ENCODE measurements around the gene RCN1.
"Not testable (repeated sequence)": the region's sequence is repeated elsewhere in the genome, so short reads cannot be mapped to it uniquely, and the experiment has no call there.

RCN1 gene

DNA sequence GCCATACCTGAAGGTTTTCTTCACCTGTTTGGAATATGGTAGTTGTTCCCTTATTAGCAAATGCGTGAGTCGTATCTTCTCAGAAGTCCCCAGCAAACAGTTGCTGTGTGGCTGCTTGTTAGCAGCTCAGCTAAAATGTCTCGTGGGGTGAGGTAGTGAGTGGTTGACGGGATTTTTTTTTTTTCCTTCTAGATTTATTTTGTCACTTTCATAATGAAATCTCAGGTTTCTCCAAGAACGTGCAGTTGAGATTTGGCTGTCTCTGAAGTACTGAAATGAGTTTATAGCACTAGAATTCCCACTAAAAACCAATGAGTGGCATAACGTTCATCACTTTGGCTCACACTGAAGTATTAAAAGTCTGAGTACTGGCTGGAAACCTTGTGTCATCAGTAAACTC is 16.8 kb downstream of the RCN1 start:
- no peak for DNase-seq (ENCODE audit: low read depth in 1 of 2, low spot score in 1 of 2)
- TF ChIP-seq JUND (IDR thresholded peaks at IDR 0.05; ENCODE audit: low read depth), result no peak
- in situ Hi-C loops (cut with HindIII; ENCODE audit: low pct_unique_long_range_greater_than_20kb, low sequenced_read_pairs), result no loop called here

DNA sequence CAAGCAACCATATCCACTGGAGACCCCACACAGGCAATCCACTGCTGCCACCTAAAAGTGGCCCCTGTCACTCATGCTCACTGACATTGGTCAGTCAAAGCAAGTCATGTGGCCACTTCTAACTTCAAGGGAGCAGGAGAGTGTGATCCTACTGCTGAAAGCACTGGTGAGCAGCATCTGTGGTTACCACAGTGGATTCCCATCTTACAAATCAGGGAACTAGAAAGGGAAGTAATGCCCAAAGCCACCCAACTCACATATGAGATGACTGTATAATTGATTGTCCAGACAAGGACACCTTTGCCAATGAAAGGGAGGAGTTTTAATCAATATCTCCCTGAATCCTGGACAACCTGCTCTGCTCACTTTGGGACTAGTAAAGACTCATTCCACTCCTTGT is 17.7 kb downstream of the RCN1 start:
- no peak for DNase-seq (ENCODE audit: low read depth in 1 of 2, low spot score in 1 of 2)
- in situ Hi-C loops (cut with HindIII; ENCODE audit: low pct_unique_long_range_greater_than_20kb, low sequenced_read_pairs), result no loop called here
- TF ChIP-seq JUND (IDR thresholded peaks at IDR 0.05; ENCODE audit: low read depth), result no peak

DNA sequence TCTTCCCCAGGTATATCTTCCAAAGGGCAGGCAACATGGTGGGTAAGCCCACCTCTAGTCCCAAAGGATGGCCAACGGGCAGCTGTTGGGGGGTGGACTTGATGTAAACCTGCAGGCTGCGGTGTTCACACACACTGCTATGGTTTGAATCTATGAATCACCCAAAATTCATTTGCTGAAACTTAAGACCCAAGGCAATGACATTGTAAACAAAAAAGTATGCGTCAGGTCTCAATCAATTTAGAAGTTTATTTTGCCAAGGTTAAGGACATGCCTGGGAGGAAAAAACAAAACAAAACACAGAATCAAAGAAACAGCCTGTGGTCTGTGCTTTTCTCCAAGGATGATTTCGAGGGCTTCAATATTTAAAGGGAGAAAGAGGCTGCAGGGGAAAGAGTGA is 18.3 kb downstream of the RCN1 start:
- in situ Hi-C loops (cut with HindIII; ENCODE audit: low pct_unique_long_range_greater_than_20kb, low sequenced_read_pairs), result no loop called here
- DNase-seq (ENCODE audit: low read depth in 1 of 2, low spot score in 1 of 2), result no peak
- no peak for TF ChIP-seq JUND (IDR thresholded peaks at IDR 0.05; ENCODE audit: low read depth)

DNA sequence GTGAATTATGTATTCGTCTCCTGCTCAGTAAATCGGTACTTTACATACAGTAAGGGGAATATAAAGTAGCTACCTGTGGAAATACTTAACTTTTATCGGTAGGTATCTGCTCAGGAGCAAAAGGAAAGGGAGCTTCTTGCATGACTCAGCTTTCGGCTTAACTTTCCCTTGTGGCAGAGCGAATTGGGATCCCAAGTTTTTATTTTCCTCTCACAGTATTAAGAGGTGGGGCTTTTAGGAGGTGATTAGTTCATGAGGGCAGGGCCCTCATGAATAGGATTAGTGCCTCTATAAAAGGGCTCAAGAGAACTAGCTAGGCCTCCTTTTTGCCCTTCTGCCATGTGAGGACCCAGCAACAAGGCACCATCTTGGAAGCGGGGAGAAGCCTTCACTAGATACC is 18.7 kb downstream of the RCN1 start:
- TF ChIP-seq JUND (IDR thresholded peaks at IDR 0.05; ENCODE audit: low read depth), result no peak
- no peak for DNase-seq (ENCODE audit: low read depth in 1 of 2, low spot score in 1 of 2)
- in situ Hi-C loops (cut with HindIII; ENCODE audit: low pct_unique_long_range_greater_than_20kb, low sequenced_read_pairs), result no loop called here

DNA sequence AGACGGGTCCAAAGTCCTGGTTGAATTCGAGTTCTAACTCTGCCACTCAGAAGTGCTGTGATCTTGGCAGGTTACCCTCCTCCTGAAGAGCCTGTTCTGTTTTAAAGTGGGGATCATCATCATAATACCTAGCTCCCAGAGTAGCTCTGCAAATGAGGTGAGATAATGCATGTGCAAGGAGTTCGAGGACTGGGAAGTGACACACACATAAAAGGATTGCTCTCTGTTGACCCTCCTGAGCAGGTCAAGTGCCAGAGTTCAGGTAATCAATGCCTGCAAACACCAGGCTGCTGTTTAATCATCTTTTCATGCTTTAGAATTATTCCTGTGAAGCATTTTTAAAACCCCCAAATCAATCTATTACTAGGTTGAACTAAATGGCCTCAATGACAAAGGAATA is 19.9 kb downstream of the RCN1 start:
- TF ChIP-seq JUND (IDR thresholded peaks at IDR 0.05; ENCODE audit: low read depth), result no peak
- in situ Hi-C loops (cut with HindIII; ENCODE audit: low pct_unique_long_range_greater_than_20kb, low sequenced_read_pairs), result no loop called here
- DNase-seq (ENCODE audit: low read depth in 1 of 2, low spot score in 1 of 2), result no peak

DNA sequence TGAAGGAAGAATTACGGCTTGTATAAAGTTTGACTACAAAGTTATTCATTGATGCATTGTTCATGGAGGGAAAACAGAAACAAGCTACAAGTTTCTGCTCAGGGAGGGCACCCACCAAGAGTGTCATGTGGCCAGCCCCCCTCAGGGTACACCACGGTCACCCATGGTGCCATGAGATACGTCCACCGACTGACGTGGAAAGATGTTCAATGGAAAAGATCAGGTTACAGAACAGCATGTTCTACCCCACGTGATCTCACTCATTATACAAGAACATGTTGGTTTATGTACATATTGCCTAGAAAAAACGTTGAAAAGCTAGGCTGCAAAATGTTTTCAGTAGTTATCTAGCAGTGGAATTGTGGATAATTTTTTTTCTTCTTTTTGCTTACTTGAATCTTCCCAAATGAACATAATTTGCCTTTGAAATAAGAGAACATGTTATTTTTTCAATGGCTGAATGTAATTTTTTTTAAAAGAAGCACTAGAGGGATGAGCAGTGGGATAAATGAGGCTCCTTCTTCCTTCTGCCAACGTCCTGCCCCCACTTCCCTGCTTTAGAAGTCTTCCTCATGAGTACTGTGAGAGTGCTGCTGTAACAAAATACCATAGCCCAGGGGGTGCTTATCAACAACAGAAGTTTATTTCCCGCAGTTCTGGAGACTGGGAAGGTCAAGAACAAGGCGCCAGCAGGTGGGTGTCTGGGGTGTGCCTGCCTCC is 22.5 kb downstream of the RCN1 start:
- in situ Hi-C loops (cut with HindIII; ENCODE audit: low pct_unique_long_range_greater_than_20kb, low sequenced_read_pairs), result no loop called here
- TF ChIP-seq JUND (IDR thresholded peaks at IDR 0.05; ENCODE audit: low read depth), result no peak
- DNase-seq (ENCODE audit: low read depth in 1 of 2, low spot score in 1 of 2), result peak in 1 of 2 experiments; percentile 24

DNA sequence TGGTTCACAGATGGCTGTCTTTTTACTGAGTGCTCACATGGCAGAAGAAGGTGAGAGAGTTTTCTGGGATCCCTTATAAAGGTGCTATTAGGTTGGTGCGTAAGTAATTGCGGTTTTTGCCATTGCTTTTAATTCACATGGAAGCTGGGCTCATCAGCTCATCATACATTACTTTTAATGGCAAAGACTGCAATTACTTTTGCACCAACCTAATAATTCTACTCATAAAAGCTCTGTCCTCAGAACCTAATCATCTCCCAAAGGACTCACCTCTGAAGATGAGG is 23.0 kb downstream of the RCN1 start:
- DNase-seq (ENCODE audit: low read depth in 1 of 2, low spot score in 1 of 2), result no peak
- no peak for TF ChIP-seq JUND (IDR thresholded peaks at IDR 0.05; ENCODE audit: low read depth)
- in situ Hi-C loops (cut with HindIII; ENCODE audit: low pct_unique_long_range_greater_than_20kb, low sequenced_read_pairs), result no loop called here

DNA sequence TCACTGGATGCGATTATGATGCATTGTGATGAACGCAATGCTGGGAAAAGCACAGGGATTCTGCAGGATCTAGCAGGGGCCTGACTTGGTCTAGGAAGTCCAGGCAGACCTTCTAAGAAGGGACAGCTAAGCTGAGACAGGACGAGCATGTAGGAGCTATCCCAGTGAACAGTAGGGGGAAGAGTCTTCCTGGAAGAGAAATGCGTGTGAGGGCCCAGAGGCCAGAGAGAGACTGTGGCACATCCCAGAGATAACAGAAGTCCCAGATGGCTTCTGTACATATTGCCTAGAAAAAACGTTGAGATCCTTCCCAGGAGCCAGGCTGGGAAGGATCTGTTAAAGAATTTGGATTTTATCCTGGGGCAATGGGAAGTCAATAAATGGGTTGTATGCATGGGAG is 24.6 kb downstream of the RCN1 start:
- in situ Hi-C loops (cut with HindIII; ENCODE audit: low pct_unique_long_range_greater_than_20kb, low sequenced_read_pairs), result no loop called here
- no peak for DNase-seq (ENCODE audit: low read depth in 1 of 2, low spot score in 1 of 2)
- TF ChIP-seq JUND (IDR thresholded peaks at IDR 0.05; ENCODE audit: low read depth), result no peak

DNA sequence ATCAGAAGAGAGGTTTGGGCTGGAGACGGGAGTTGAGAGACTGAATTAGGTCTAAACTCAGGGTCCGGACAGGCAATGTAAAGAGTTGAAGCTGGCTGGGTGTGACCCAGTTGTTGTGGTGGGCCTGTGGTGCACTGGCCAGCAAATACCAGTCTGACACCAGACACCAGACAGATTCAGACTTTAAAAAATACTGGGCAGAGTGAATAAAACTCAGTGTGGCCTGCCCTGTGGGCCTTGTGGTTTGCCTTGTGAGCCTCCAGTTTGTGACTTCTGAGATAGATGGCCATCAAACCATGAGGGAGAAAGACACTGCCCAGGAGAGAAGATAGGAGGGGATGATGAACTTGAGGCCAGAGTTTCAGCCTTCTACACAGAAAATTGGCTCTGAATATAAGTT is 25.8 kb downstream of the RCN1 start:
- in situ Hi-C loops (cut with HindIII; ENCODE audit: low pct_unique_long_range_greater_than_20kb, low sequenced_read_pairs), result no loop called here
- TF ChIP-seq JUND (IDR thresholded peaks at IDR 0.05; ENCODE audit: low read depth), result no peak
- DNase-seq (ENCODE audit: low read depth in 1 of 2, low spot score in 1 of 2), result no peak

DNA sequence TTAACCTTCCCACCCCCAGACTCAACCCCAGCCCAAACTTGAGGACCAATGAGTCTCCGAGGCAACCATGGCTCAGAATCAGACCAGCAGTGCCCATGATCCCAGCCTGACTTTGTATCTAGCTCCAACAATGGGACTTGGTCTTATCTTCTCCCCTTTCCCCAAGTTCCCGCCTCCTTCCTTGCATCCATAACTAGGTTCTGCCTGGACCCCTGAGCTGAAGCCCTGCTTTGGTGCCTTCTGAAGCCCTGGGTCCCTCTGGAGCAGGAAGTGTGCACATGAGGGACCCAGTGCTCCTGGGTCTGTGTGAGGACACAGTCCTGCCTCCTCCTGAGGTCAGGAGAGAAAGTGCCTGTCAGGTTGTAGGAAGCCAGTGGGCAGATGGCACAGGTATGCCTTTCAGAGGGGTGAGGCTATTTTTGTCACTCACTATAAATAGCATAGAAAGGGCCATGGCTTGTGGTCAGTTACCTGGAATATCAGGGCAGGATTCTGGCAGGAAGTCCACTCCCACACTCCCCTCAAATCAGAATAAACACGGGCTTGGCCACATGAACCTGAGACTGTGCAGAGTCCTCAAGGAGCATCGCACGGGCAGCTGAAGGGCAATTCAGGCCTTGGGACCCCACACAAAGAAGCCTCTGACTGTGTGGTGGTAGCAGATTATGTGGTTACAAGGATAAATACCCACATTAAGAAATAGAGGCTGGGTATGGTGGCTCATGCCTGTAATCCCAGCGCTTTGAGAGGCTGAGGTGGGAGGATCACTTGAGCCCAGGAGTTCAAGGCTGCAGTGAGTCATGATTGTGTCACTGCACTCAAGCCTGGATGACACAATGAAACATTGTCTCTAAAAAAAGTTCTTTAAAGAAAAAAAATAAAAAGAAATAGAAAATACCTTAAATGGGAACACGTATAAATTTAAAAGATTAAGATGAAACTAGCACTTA is 27.4 kb downstream of the RCN1 start:
- in situ Hi-C loops (cut with HindIII; ENCODE audit: low pct_unique_long_range_greater_than_20kb, low sequenced_read_pairs), result no loop called here
- no peak for DNase-seq (ENCODE audit: low read depth in 1 of 2, low spot score in 1 of 2)
- TF ChIP-seq JUND (IDR thresholded peaks at IDR 0.05; ENCODE audit: low read depth), result no peak

DNA sequence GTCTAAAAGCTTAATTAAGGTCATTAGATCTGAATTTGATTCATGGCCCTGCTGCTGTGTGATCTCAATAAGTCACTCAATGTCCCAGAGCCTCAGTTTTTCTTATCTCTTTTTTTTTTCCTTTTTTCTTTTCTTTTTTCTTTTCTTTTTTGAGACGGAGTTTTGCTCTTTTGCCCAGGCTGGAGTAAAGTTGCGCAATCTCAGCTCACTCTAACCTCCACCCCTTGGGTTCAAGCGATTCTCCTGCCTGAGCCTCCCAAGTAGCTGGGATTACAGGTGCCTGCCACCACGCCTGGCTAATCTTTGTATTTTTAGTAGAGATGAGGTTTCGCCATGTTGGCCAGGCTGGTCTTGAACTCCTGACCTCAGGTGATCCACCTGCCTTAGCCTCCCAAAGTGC is 28.3 kb downstream of the RCN1 start:
- DNase-seq (ENCODE audit: low read depth in 1 of 2, low spot score in 1 of 2); in situ Hi-C loops (cut with HindIII; ENCODE audit: low pct_unique_long_range_greater_than_20kb, low sequenced_read_pairs): not testable (repeated sequence)

DNA sequence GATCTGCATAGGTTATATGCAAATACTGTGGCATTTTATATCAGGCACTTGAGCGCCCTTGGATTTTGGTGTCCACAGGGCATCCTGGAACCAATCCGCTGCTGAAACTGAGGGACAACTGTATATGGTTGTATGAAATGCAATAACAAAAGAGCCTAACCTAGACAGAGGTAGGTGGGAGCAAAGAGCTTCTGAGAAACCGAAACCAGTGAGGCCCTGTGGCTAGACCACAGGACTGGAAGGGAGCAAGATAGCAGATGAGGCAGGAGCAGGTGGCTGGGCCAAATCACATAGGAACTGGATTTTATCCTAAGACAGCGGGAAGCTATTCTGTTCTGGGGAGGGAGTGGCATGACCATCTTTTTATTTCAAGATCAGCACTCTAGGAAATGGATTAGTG is 30.1 kb downstream of the RCN1 start:
- in situ Hi-C loops (cut with HindIII; ENCODE audit: low pct_unique_long_range_greater_than_20kb, low sequenced_read_pairs), result no loop called here
- no peak for TF ChIP-seq JUND (IDR thresholded peaks at IDR 0.05; ENCODE audit: low read depth)
- no peak for DNase-seq (ENCODE audit: low read depth in 1 of 2, low spot score in 1 of 2)

DNA sequence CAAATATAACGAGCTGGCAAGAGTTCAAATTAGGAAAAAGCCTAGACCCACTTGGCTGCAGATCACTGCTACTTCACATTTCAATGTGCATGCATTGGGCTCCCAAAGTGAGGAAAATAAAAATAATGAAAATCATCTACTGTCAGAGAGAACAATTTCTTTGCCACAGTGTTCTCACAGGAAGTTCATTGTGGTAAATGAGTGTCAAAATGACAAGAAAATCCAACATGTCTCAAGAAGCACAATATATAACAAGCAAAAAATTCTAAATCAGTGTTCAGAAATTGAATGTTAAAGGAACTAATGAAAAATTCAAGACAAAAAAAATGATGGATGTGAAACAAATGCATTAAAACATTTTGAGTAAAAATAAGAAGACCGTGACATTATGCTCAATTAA is 31.3 kb downstream of the RCN1 start:
- TF ChIP-seq JUND (IDR thresholded peaks at IDR 0.05; ENCODE audit: low read depth), result no peak
- in situ Hi-C loops (cut with HindIII; ENCODE audit: low pct_unique_long_range_greater_than_20kb, low sequenced_read_pairs), result no loop called here
- no peak for DNase-seq (ENCODE audit: low read depth in 1 of 2, low spot score in 1 of 2)
